Measurements from ENCODE around the gene F10. TPM values are rescaled to one million over a fixed set of nuclear protein-coding genes. Genes with fewer than 3 reads are reported as not detected.

The F10 gene
- total and polyA plus RNA-seq, 2 of the 13 experiments (the other 11 are each of a cell fraction or from before 2014, with no cell fraction given), result 58.4 to 237 TPM

- TF ChIP-seq FUBP1 (CRISPR knock-in tag; IDR thresholded peaks at IDR 0.05; ENCODE audit: borderline replicate concordance) (no peak), ZNF589 (CRISPR knock-in tag; conservative IDR thresholded peaks at IDR 0.05) (no peak), JUN (CRISPR knock-in tag; IDR thresholded peaks at IDR 0.05) (no peak), CEBPB (IDR thresholded peaks at IDR 0.05; ENCODE audit: borderline replicate concordance, low read depth, low read length) (peak; percentile 38; the same call in 1 of the 2 replicates), GABPB1 (CRISPR knock-in tag; IDR thresholded peaks at IDR 0.05) (no peak), ZNF296 (CRISPR knock-in tag; conservative IDR thresholded peaks at IDR 0.05) (no peak), ZNF24 (IDR thresholded peaks at IDR 0.05) (no peak), CREB3 (CRISPR knock-in tag; IDR thresholded peaks at IDR 0.05) (no peak), ZNF484 (CRISPR knock-in tag; IDR thresholded peaks at IDR 0.05; ENCODE audit: borderline replicate concordance, low read depth) (no peak), PBX3 (CRISPR knock-in tag; IDR thresholded peaks at IDR 0.05; ENCODE audit: borderline replicate concordance) (no peak), NRL (CRISPR knock-in tag; IDR thresholded peaks at IDR 0.05; ENCODE audit: borderline replicate concordance) (no peak), HES4 (CRISPR knock-in tag; IDR thresholded peaks at IDR 0.05; ENCODE audit: borderline replicate concordance) (no peak), TGIF2 (CRISPR knock-in tag; IDR thresholded peaks at IDR 0.05) (no peak), CAMTA2 (CRISPR knock-in tag; IDR thresholded peaks at IDR 0.05; ENCODE audit: borderline replicate concordance) (no peak), ARID5B (CRISPR knock-in tag; IDR thresholded peaks at IDR 0.05) (peak; percentile 87), IKZF5 (CRISPR knock-in tag; IDR thresholded peaks at IDR 0.05) (no peak), E2F1 (CRISPR knock-in tag; IDR thresholded peaks at IDR 0.05) (no peak)
Measured at GRCh38 chr13:113169277-113170272, 47.0 kb downstream of the F10 start (continued).
